ENCODE measurements around the gene CRYBB3. TPM values are rescaled to one million over a fixed set of nuclear protein-coding genes. Genes with fewer than 3 reads are reported as not detected.

CRYBB3 gene
- total and polyA plus RNA-seq, 11 donors, result 0.36 to 0.37 TPM; not detected in 9

DNA sequence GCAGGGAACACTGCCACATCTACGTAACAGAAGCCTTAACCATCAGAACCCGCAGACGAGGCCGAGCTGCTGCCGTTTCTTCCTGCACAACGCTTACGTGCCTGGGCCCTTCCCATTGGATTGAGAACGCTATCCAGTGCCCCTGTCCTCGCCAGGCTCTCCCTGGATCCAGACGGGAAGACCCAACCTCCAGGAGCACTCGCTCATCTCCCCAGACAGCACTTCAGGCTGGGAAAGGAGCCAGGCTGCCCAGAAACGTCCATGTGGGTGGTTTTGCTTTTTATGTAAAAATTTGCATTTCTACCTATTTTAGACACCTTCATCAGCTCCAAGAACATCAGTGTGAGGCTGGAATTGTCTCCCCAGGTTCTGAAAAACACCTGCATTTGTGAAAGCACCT, 7.3 kb upstream of the CRYBB3 start:
- intact Hi-C loops (cut with DNase I), result no loop called here
- H3K27me3 ChIP-seq, result no peaks in the 10 kb centered on the region
- TF ChIP-seq, protein P1, sequence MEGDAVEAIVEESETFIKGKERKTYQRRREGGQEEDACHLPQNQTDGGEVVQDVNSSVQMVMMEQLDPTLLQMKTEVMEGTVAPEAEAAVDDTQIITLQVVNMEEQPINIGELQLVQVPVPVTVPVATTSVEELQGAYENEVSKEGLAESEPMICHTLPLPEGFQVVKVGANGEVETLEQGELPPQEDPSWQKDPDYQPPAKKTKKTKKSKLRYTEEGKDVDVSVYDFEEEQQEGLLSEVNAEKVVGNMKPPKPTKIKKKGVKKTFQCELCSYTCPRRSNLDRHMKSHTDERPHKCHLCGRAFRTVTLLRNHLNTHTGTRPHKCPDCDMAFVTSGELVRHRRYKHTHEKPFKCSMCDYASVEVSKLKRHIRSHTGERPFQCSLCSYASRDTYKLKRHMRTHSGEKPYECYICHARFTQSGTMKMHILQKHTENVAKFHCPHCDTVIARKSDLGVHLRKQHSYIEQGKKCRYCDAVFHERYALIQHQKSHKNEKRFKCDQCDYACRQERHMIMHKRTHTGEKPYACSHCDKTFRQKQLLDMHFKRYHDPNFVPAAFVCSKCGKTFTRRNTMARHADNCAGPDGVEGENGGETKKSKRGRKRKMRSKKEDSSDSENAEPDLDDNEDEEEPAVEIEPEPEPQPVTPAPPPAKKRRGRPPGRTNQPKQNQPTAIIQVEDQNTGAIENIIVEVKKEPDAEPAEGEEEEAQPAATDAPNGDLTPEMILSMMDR (IDR thresholded peaks at IDR 0.05), result no peak
- TF ChIP-seq POLR2A (IDR thresholded peaks at IDR 0.05), result no peak
- H3K27ac ChIP-seq, result no peak overlapping the region
- ATAC-seq, result no peak
- no peaks in the 10 kb centered on the region for H3K9me3 ChIP-seq
- H3K4me1 ChIP-seq, result no peaks in the 10 kb centered on the region
- peaks cover 0 to 93% (median 38%) of the 10 kb centered on the region in 9 donors for H3K36me3 ChIP-seq
- H3K4me3 ChIP-seq, result no peak overlapping the region
- 84 to 89% (median 87%) methylated on average over 12 of the region's 12 CpGs for WGBS, 4 donors
- no peak for DNase-seq

DNA sequence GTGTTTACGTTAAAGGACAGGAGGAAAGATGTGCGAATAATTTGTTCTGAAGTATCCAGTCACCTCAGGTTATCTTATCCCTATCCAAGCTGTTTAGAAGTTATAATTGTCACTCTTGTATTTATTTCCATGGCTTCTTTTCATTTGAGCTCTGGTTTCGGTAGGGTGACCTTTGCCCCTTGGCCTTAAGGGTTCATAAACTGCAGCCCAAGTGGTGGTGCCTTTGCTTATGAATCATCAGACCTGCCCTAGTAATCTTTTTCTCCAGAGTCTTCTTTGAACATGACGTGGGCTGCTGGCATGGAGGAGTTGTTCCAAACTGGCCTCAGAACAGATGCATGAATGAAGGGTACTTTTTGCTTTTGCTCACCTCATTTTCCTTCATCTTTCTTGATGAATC, 6.5 kb upstream of the CRYBB3 start:
- Histone ChIP-seq H3K4me3 (no peak overlapping the region), H3K4me1 (no peaks in the 10 kb centered on the region), H3K9me3 (no peaks in the 10 kb centered on the region), H3K27ac (no peak overlapping the region), H3K36me3 (peaks cover 0 to 91% (median 40%) of the 10 kb centered on the region in 9 donors), H3K27me3 (no peaks in the 10 kb centered on the region)
- no peak for TF ChIP-seq POLR2A (IDR thresholded peaks at IDR 0.05)
- TF ChIP-seq, protein P1 (IDR thresholded peaks at IDR 0.05), result no peak
- ATAC-seq (no peak), DNase-seq (no peak)
- 50 to 91% (median 69%) methylated on average over 4 of the region's 4 CpGs for WGBS, 4 donors
- intact Hi-C loops (cut with DNase I), result no loop called here

GRCh38 chr22:25193548-25193947, 6.1 kb upstream of the CRYBB3 start:
- ATAC-seq (no peak), DNase-seq (no peak)
- TF ChIP-seq, protein P1 (IDR thresholded peaks at IDR 0.05), result no peak
- TF ChIP-seq POLR2A (IDR thresholded peaks at IDR 0.05), result no peak
- Histone ChIP-seq H3K36me3 (peaks cover 0 to 94% (median 40%) of the 10 kb centered on the region in 9 donors), H3K4me3 (no peak overlapping the region), H3K4me1 (no peaks in the 10 kb centered on the region), H3K9me3 (no peaks in the 10 kb centered on the region), H3K27ac (no peak overlapping the region), H3K27me3 (no peaks in the 10 kb centered on the region)
- intact Hi-C loops (cut with DNase I), result no loop called here
- WGBS, 4 donors, result 54 to 81% (median 67%) methylated on average over 3 of the region's 3 CpGs

DNA sequence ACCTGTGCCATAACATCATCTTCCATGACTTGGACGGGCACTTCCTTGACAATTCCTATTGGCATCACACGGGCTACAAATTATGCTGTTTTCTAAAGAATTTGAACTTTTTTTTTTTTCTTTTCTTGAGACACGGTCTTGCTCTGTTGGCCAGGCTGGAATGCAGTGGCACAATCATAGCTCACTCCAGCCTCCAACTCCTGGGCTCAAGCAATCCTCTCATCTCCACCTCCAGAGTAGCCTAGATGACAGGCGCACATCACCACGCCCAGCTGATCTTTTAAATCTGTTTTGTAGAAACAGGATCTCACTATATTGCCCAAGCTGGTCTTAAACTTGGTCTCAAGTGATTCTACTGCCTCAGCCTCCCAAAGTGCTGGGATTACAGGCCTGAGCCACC, 3.3 kb upstream of the CRYBB3 start:
- Histone ChIP-seq H3K4me3 (no peak overlapping the region), H3K9me3 (no peaks in the 10 kb centered on the region), H3K36me3 (peaks cover 0 to 68% (median 31%) of the 10 kb centered on the region in 9 donors), H3K27me3 (no peaks in the 10 kb centered on the region), H3K27ac (no peak overlapping the region), H3K4me1 (no peaks in the 10 kb centered on the region)
- intact Hi-C loops (cut with DNase I), result no loop called here
- TF ChIP-seq POLR2A (IDR thresholded peaks at IDR 0.05), result no peak
- TF ChIP-seq, protein P1 (IDR thresholded peaks at IDR 0.05), result no peak
- WGBS, 4 donors, result 89 to 94% (median 91%) methylated on average over 5 of the region's 5 CpGs
- ATAC-seq, result no peak
- no peak for DNase-seq

Measured in heart left ventricle (tissue), 16 donors.